Osteocyte (in vitro differentiated cells): ENCODE measurements around the gene MAF. TPM values are rescaled to one million over a fixed set of nuclear protein-coding genes. Genes with fewer than 3 reads are reported as not detected.

Source experiments
- DNase-seq: peaks from one replicate; pipeline ENCODE4 v3.0.0; 2021; ENCODE audit warnings: mixed read lengths; ENCODE audit not compliant: unreplicated experiment; ENCODE audit errors: extremely low spot score
- H3K27ac Mint-ChIP-seq: one replicate; pipeline ENCODE4 v1.8.0; 2021; ENCODE audit warnings: mild to moderate bottlenecking, mixed read lengths; ENCODE audit not compliant: unreplicated experiment
- H3K27me3 Mint-ChIP-seq: one replicate; pipeline ENCODE4 v1.8.0; 2021; ENCODE audit warnings: mixed read lengths; ENCODE audit not compliant: unreplicated experiment
- H3K36me3 Mint-ChIP-seq: one replicate; pipeline ENCODE4 v1.8.0; 2021; ENCODE audit warnings: mixed read lengths; ENCODE audit not compliant: unreplicated experiment
- H3K4me1 Mint-ChIP-seq: one replicate; pipeline ENCODE4 v1.8.0; 2021; ENCODE audit warnings: mixed read lengths; ENCODE audit not compliant: unreplicated experiment
- H3K4me3 Mint-ChIP-seq: one replicate; pipeline ENCODE4 v1.8.0; 2021; ENCODE audit warnings: mild to moderate bottlenecking, moderate library complexity, mixed read lengths; ENCODE audit not compliant: unreplicated experiment
- H3K9me3 Mint-ChIP-seq: one replicate; pipeline ENCODE4 v1.8.0; 2021; ENCODE audit warnings: mixed read lengths; ENCODE audit not compliant: unreplicated experiment
- CTCF ChIP-seq: fragments of 200-600 bp; sonication (generic); IDR thresholded peaks from 2 replicates; pipeline ENCODE4 v1.5.0; 2021; ENCODE audit warnings: antibody characterized with exemption, mild to moderate bottlenecking, moderate library complexity
- long read RNA-seq: library from polyadenylated mRNA; unstranded; transcript quantifications from one replicate; pipeline ENCODE4 v2.0.0, GENCODE V29; 2021
- total RNA-seq: library from RNA; stranded (reverse); gene quantifications from 2 replicates; pipeline ENCODE4 v1.2.1, GENCODE V29; 2021

MAF gene
- 63.6 and 70.3 TPM in 2 replicates for total RNA-seq
- long read RNA-seq, full-length matches to known transcripts: 22 of 22 reads
- long read RNA-seq, partial matches to known transcripts: 0 of 22 reads
- long read RNA-seq, other reads (novel, unspliced or antisense): 0 of 22 reads

- peaks cover 17% of the 10 kb centered on the region for H3K36me3 Mint-ChIP-seq
- H3K4me1 Mint-ChIP-seq: peaks cover 32% of the 10 kb centered on the region
- no peak for TF ChIP-seq CTCF
- peak within 1 kb of the TSS; percentile 95 for H3K4me3 Mint-ChIP-seq
- peak; percentile 95 for DNase-seq
- H3K27ac Mint-ChIP-seq: peak within 1 kb of the TSS; percentile 96
- no peaks in the 10 kb centered on the region for H3K27me3 Mint-ChIP-seq
- H3K9me3 Mint-ChIP-seq: no peaks in the 10 kb centered on the region
Measured at GRCh38 chr16:79600638-79601091, at the start of gene MAF. Gene MAF, minus strand, starts transcription at chr16:79600737. Its CDS starts 835 bp downstream, at chr16:79599902.

GRCh38 chr16:79648826-79649225 lies 48.3 kb upstream of the MAF start:
- Mint-ChIP-seq H3K4me1 (peaks cover 19% of the 10 kb centered on the region), H3K4me3 (no peak overlapping the region), H3K36me3 (no peaks in the 10 kb centered on the region), H3K27me3 (no peaks in the 10 kb centered on the region), H3K27ac (no peak overlapping the region), H3K9me3 (no peaks in the 10 kb centered on the region)
- DNase-seq: no peak
- no peak for TF ChIP-seq CTCF

DNA sequence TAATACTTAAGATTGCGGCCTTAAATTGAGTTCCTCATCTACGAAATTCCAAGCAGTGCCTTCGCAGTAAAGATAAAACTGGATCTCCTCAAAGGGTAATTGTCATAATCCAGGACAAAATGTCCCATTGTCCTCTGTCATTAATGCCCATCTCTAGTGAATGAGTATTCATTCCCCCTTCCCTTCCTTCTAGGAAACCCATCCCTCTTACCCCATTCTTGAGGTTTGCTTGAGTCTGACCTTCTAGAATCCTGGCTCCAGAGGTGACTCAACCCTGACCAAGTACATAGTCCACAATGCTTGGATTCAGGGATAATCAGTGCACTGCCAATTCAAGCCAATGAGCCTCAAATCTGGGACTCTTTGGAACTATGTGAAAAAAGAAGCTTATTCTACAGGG lies 47.0 kb upstream of the MAF start:
- Mint-ChIP-seq H3K4me3 (no peak overlapping the region), H3K27me3 (no peaks in the 10 kb centered on the region), H3K4me1 (peaks cover 19% of the 10 kb centered on the region), H3K27ac (no peak overlapping the region), H3K9me3 (no peaks in the 10 kb centered on the region), H3K36me3 (no peaks in the 10 kb centered on the region)
- no peak for TF ChIP-seq CTCF
- DNase-seq: no peak

GRCh38 chr16:79645701-79646100 lies 45.2 kb upstream of the MAF start:
- Mint-ChIP-seq H3K27me3 (no peaks in the 10 kb centered on the region), H3K4me1 (peaks cover 12% of the 10 kb centered on the region), H3K9me3 (no peaks in the 10 kb centered on the region), H3K36me3 (no peaks in the 10 kb centered on the region), H3K27ac (no peak overlapping the region), H3K4me3 (no peak overlapping the region)
- no peak for TF ChIP-seq CTCF
- no peak for DNase-seq

GRCh38 chr16:79644971-79645667 lies 44.6 kb upstream of the MAF start:
- Mint-ChIP-seq H3K9me3 (no peaks in the 10 kb centered on the region), H3K27ac (no peak overlapping the region), H3K36me3 (no peaks in the 10 kb centered on the region), H3K4me1 (peaks cover 18% of the 10 kb centered on the region), H3K4me3 (no peak overlapping the region), H3K27me3 (no peaks in the 10 kb centered on the region)
- DNase-seq: no peak
- no peak for TF ChIP-seq CTCF
